PC-3 (cell line): ENCODE data around the gene SRSF2. TPM values are rescaled to one million over a fixed set of nuclear protein-coding genes. Genes with fewer than 3 reads are reported as not detected.

Source experiments
- ATAC-seq: fragments of 200-7000 bp; cut with Tn5 transposase; 2 replicates; pipeline ENCODE4 v1.9.1; 2020; ENCODE audit warnings: mild to moderate bottlenecking, moderate library complexity
- BruUV-seq: library from RNA; stranded (reverse); fragments of 400-500 nt; replicated peaks from 2 replicates; lab custom pipeline; 2021; lab: Mats Ljungman, UMichigan
- CTCF ChIA-PET: fragments of 300-600 bp; sonication (Branson Sonifier 250); formaldehyde crosslinking; loops from one replicate; lab custom pipeline; 2022; ENCODE audit warnings: antibody characterized with exemption; lab: Charles Lee
- POLR2A ChIA-PET: fragments of 300-600 bp; sonication (Branson Sonifier 250); formaldehyde crosslinking; loops from one replicate; lab custom pipeline; 2022; ENCODE audit warnings: antibody characterized with exemption; ENCODE audit not compliant: unreplicated experiment; lab: Charles Lee
- DNase-seq: peaks from one replicate; pipeline ENCODE4 v3.0.0-alpha.2; 2015
- H2AFZ ChIP-seq: fragments of 300-600 bp; sonication (generic); 2 replicates; pipeline ENCODE4 v1.6.0; 2016; ENCODE audit warnings: antibody characterized with exemption, low read length
- H3F3A ChIP-seq: fragments of 300-600 bp; sonication (generic); one replicate; pipeline ENCODE4 v1.6.0; 2017; ENCODE audit warnings: antibody characterized with exemption, low read length, control low read depth, mild to moderate bottlenecking; ENCODE audit not compliant: unreplicated experiment
- H3K27ac ChIP-seq: fragments of 300-600 bp; sonication (generic); 2 replicates; pipeline ENCODE4 v1.5.1; 2016; ENCODE audit warnings: mild to moderate bottlenecking, low read length
- H3K27me3 ChIP-seq: fragments of 300-600 bp; sonication (generic); 2 replicates; pipeline ENCODE4 v1.6.1; 2016; ENCODE audit warnings: low read length, mixed read lengths
- H3K36me3 ChIP-seq: fragments of 300-600 bp; sonication (generic); 2 replicates; pipeline ENCODE4 v1.6.1; 2016; ENCODE audit warnings: low read depth, mixed run types, low read length, mixed read lengths
- H3K4me1 ChIP-seq: fragments of 300-600 bp; sonication (generic); 2 replicates; pipeline ENCODE4 v1.5.1; 2016; ENCODE audit warnings: low read length; ENCODE audit not compliant: insufficient read depth
- H3K4me2 ChIP-seq: fragments of 300-600 bp; sonication (generic); 2 replicates; pipeline ENCODE4 v1.6.0; 2016; ENCODE audit warnings: low read length
- H3K4me3 ChIP-seq: fragments of 300-600 bp; sonication (generic); 2 replicates; pipeline ENCODE4 v1.5.1; 2016; ENCODE audit warnings: mild to moderate bottlenecking, low read length, mixed read lengths
- H3K79me2 ChIP-seq: fragments of 300-600 bp; sonication (generic); 2 replicates; pipeline ENCODE4 v1.6.1; 2017; ENCODE audit warnings: low read length, mixed read lengths
- H3K9ac ChIP-seq: fragments of 300-600 bp; sonication (generic); 2 replicates; pipeline ENCODE4 v1.6.0; 2016; ENCODE audit warnings: mild to moderate bottlenecking, low read length
- H3K9me2 ChIP-seq: fragments of 300-600 bp; sonication (generic); replicated peaks from 2 replicates; pipeline ENCODE4 v1.6.1; 2016; ENCODE audit warnings: mixed run types, low read length, mixed read lengths
- H3K9me3 ChIP-seq: fragments of 300-600 bp; sonication (generic); 2 replicates; pipeline ENCODE4 v1.6.1; 2016; ENCODE audit warnings: low read length, mixed read lengths
- H4K20me1 ChIP-seq: fragments of 300-600 bp; sonication (generic); 2 replicates; pipeline ENCODE4 v1.6.1; 2016; ENCODE audit warnings: low read length, mixed read lengths
- EZH2 ChIP-seq: fragments of 300-600 bp; sonication (generic); IDR thresholded peaks from one replicate; pipeline ENCODE4 v1.6.1; 2017; ENCODE audit warnings: antibody characterized with exemption, mild to moderate bottlenecking, low read length; ENCODE audit not compliant: unreplicated experiment
- EZH2phosphoT487 ChIP-seq: fragments of 300-600 bp; sonication (generic); IDR thresholded peaks from 2 replicates; pipeline ENCODE4 v1.6.1; 2018; ENCODE audit warnings: mild to moderate bottlenecking, antibody characterized with exemption, low read length, borderline replicate concordance
- intact Hi-C: fragments of 100-400 bp; cut with micrococcal nuclease; formaldehyde crosslinking; loops from 2 replicates; pipeline ENCODE4 v1.9.0; 2023
- total RNA-seq: library from RNA; depleted of rRNA; stranded (reverse); fragments of >200 nt; gene quantifications from 2 replicates; pipeline ENCODE4 v1.2.3, GENCODE V29; 2014
- TF ChIP-seq, protein P1 (sequence below): fragments of 300-600 bp; sonication (generic); conservative IDR thresholded peaks from 2 replicates; pipeline ENCODE4 v1.5.1; 2017; ENCODE audit warnings: antibody characterized with exemption, low read depth, mild to moderate bottlenecking, low read length

The SRSF2 gene
- total RNA-seq, 1 experiment from 2014 or later = 859 TPM

GRCh38 chr17:76752006-76752405 is 14.9 kb upstream of the SRSF2 start:
- Histone ChIP-seq H3K4me3 (no peak overlapping the region), H3K9ac (no peak overlapping the region), H3K4me2 (no peak overlapping the region), H3K9me3 (no peaks in the 10 kb centered on the region), H3K9me2 (no peaks in the 10 kb centered on the region), H3K36me3 (peaks cover 7% of the 10 kb centered on the region), H3K27ac (no peak overlapping the region), H4K20me1 (no peaks in the 10 kb centered on the region), H3K79me2 (no peaks in the 10 kb centered on the region), H3F3A (no peaks in the 10 kb centered on the region), H2AFZ (no peak overlapping the region), H3K4me1 (no peaks in the 10 kb centered on the region), H3K27me3 (no peaks in the 10 kb centered on the region)
- DNase-seq (no peak), ATAC-seq (no peak)
- BruUV-seq = no TSS peak
- CTCF ChIA-PET = no interaction called here
- POLR2A ChIA-PET = no interaction called here
- TF ChIP-seq, protein P1, sequence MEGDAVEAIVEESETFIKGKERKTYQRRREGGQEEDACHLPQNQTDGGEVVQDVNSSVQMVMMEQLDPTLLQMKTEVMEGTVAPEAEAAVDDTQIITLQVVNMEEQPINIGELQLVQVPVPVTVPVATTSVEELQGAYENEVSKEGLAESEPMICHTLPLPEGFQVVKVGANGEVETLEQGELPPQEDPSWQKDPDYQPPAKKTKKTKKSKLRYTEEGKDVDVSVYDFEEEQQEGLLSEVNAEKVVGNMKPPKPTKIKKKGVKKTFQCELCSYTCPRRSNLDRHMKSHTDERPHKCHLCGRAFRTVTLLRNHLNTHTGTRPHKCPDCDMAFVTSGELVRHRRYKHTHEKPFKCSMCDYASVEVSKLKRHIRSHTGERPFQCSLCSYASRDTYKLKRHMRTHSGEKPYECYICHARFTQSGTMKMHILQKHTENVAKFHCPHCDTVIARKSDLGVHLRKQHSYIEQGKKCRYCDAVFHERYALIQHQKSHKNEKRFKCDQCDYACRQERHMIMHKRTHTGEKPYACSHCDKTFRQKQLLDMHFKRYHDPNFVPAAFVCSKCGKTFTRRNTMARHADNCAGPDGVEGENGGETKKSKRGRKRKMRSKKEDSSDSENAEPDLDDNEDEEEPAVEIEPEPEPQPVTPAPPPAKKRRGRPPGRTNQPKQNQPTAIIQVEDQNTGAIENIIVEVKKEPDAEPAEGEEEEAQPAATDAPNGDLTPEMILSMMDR = no peak
- TF ChIP-seq EZH2phosphoT487 = no peak
- intact Hi-C loops = no loop called here

DNA sequence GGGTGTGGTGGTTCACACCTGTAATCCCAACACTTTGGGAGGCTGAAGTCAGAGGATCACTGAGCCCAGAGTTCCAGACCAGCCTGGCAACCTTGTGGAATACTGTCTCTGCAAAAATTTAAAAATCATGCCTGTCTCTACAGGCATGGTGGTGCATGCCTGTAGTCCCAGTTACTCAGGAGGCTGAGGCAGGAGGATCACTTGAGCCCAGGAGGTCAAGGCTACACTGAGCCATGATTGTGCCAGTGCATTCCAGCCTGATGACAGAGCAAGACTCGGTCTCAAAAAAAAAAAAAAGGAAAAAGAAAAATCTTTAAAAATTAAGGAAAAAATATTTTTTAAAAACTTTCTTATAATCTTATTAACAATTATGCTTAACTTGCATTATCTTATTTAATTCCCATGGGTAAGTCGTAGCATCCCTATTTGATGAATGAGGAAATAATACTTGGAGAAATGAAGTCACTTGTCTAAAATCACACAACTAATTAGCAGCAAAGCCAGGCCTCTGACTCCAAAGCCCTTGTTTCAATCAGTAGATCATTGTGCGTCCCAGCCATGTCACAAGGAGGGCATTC is 14.4 kb upstream of the SRSF2 start:
- Histone ChIP-seq H3K4me2 (no peak overlapping the region), H4K20me1 (no peaks in the 10 kb centered on the region), H3K79me2 (no peaks in the 10 kb centered on the region), H3F3A (no peaks in the 10 kb centered on the region), H3K27me3 (no peaks in the 10 kb centered on the region), H3K27ac (no peak overlapping the region), H2AFZ (no peak overlapping the region), H3K9me2 (no peaks in the 10 kb centered on the region), H3K9ac (no peak overlapping the region), H3K4me1 (no peaks in the 10 kb centered on the region), H3K4me3 (no peak overlapping the region), H3K9me3 (no peaks in the 10 kb centered on the region), H3K36me3 (peaks cover 6% of the 10 kb centered on the region; the same call in 1 of the 2 replicates)
- no TSS peak for BruUV-seq
- TF ChIP-seq, protein P1 = no peak
- TF ChIP-seq EZH2phosphoT487 = no peak
- no peak for TF ChIP-seq EZH2
- CTCF ChIA-PET = no interaction called here
- intact Hi-C loops = no loop called here
- POLR2A ChIA-PET = no interaction called here
- ATAC-seq (no peak), DNase-seq (no peak)

GRCh38 chr17:76748657-76749056 is 11.5 kb upstream of the SRSF2 start:
- H3K4me2 ChIP-seq = no peak overlapping the region
- no peak overlapping the region for H3K27ac ChIP-seq
- DNase-seq (no peak), ATAC-seq (no peak)
- intact Hi-C loops = no loop called here
- no peak overlapping the region for H2AFZ ChIP-seq
- H3K9ac ChIP-seq = no peak overlapping the region
- peaks cover 31% of the 10 kb centered on the region for H3K36me3 ChIP-seq
- no peaks in the 10 kb centered on the region for H3K4me1 ChIP-seq
- no peaks in the 10 kb centered on the region for H3K27me3 ChIP-seq
- ChIA-PET CTCF (no interaction called here), POLR2A (no interaction called here)
- no peaks in the 10 kb centered on the region for H3K9me2 ChIP-seq
- no TSS peak for BruUV-seq
- H3K4me3 ChIP-seq = no peak overlapping the region
- TF ChIP-seq EZH2 (no peak), EZH2phosphoT487 (no peak)
- no peaks in the 10 kb centered on the region for H3K9me3 ChIP-seq
- H3F3A ChIP-seq = no peaks in the 10 kb centered on the region
- H3K79me2 ChIP-seq = no peaks in the 10 kb centered on the region
- no peaks in the 10 kb centered on the region for H4K20me1 ChIP-seq
